Skeletal muscle tissue (tissue), 4 donors: ENCODE data around the gene KAT6B. TPM values are rescaled to one million over a fixed set of nuclear protein-coding genes. Genes with fewer than 3 reads are reported as not detected.
"Not testable (repeated sequence)": the region's sequence is repeated elsewhere in the genome, so short reads cannot be mapped to it uniquely, and the experiment has no call there.

Experiments used
- H3K27ac ChIP-seq: one replicate; pipeline ENCODE4 v1.7.0; 2013; ENCODE audit warnings: mild to moderate bottlenecking, low read depth, low read length, inconsistent platforms
- H3K27me3 ChIP-seq, 3 donors: one replicate each; pipeline ENCODE4 v1.7.0; 2013; ENCODE audit warnings: low read length in 3 of 3; ENCODE audit not compliant: control insufficient read depth in 3 of 3, insufficient read depth in 3 of 3
- H3K36me3 ChIP-seq, 3 donors: one replicate each; pipeline ENCODE4 v1.7.0; 2013; ENCODE audit warnings: low read length in 3 of 3; ENCODE audit not compliant: control insufficient read depth in 3 of 3, insufficient read depth in 3 of 3
- H3K4me1 ChIP-seq, 3 donors: one replicate each; pipeline ENCODE4 v1.7.0; 2013; ENCODE audit warnings: low read length in 3 of 3, mild to moderate bottlenecking in 3 of 3; ENCODE audit not compliant: control insufficient read depth in 3 of 3, insufficient read depth in 3 of 3
- H3K4me3 ChIP-seq, 3 donors: one replicate each; pipeline ENCODE4 v1.7.0; 2013; ENCODE audit warnings: low read length in 3 of 3
- H3K9ac ChIP-seq, 3 donors: one replicate each; pipeline ENCODE4 v1.7.0; 2013; ENCODE audit warnings: low read length in 3 of 3, mild to moderate bottlenecking in 3 of 3, moderate library complexity in 2 of 3, low read depth in 1 of 3
- H3K9me3 ChIP-seq, 3 donors: one replicate each; pipeline ENCODE4 v1.7.0; 2013; ENCODE audit warnings: low read length in 3 of 3; ENCODE audit not compliant: control insufficient read depth in 3 of 3
- total RNA-seq: library from RNA; depleted of rRNA; stranded (reverse); fragments of >200 nt; gene quantifications from one replicate; pipeline ENCODE4 v1.2.3, GENCODE V29; 2014
- donor health status: Osteomylitis.

Gene KAT6B
- total RNA-seq, 1 donor from 2014 or later: 49.6 TPM

GRCh38 chr10:74882427-74882826, 56.0 kb downstream of the KAT6B start:
- Histone ChIP-seq H3K4me3 (no peak overlapping the region), H3K4me1 (peaks cover 16 to 19% (median 19%) of the 10 kb centered on the region in 3 donors), H3K9me3 (no peaks in the 10 kb centered on the region), H3K36me3 (no peaks in the 10 kb centered on the region), H3K27ac (no peak overlapping the region), H3K27me3 (no peaks in the 10 kb centered on the region), H3K9ac (no peak overlapping the region)

GRCh38 chr10:74882831-74883230, 56.4 kb downstream of the KAT6B start:
- Histone ChIP-seq H3K27ac (no peak overlapping the region), H3K36me3 (no peaks in the 10 kb centered on the region), H3K27me3 (no peaks in the 10 kb centered on the region), H3K9me3 (no peaks in the 10 kb centered on the region), H3K4me3 (no peak overlapping the region), H3K4me1 (peaks cover 20 to 23% (median 21%) of the 10 kb centered on the region in 3 donors), H3K9ac (no peak overlapping the region)

GRCh38 chr10:74883428-74883827, 57.0 kb downstream of the KAT6B start:
- no peaks in the 10 kb centered on the region for H3K9me3 ChIP-seq
- no peaks in the 10 kb centered on the region for H3K27me3 ChIP-seq
- peaks cover 22 to 28% (median 22%) of the 10 kb centered on the region in 3 donors for H3K4me1 ChIP-seq
- no peak overlapping the region for H3K9ac ChIP-seq
- H3K4me3 ChIP-seq: no peak overlapping the region
- no peaks in the 10 kb centered on the region for H3K36me3 ChIP-seq
- H3K27ac ChIP-seq: no peak overlapping the region

GRCh38 chr10:74887614-74888284, 61.3 kb downstream of the KAT6B start:
- Histone ChIP-seq H3K4me3 (no peak overlapping the region), H3K27ac (no peak overlapping the region), H3K27me3 (no peaks in the 10 kb centered on the region), H3K4me1 (peaks cover 35 to 41% (median 39%) of the 10 kb centered on the region in 3 donors), H3K9me3 (no peaks in the 10 kb centered on the region), H3K36me3 (no peaks in the 10 kb centered on the region), H3K9ac (no peak overlapping the region)

GRCh38 chr10:74888962-74889661, 62.7 kb downstream of the KAT6B start:
- H3K27me3 ChIP-seq: no peaks in the 10 kb centered on the region
- H3K4me3 ChIP-seq: no peak overlapping the region
- no peaks in the 10 kb centered on the region for H3K9me3 ChIP-seq
- peaks cover 24 to 39% (median 37%) of the 10 kb centered on the region in 3 donors for H3K4me1 ChIP-seq
- H3K27ac ChIP-seq: no peak overlapping the region
- no peak overlapping the region for H3K9ac ChIP-seq
- H3K36me3 ChIP-seq: no peaks in the 10 kb centered on the region

GRCh38 chr10:74889662-74889998, 63.2 kb downstream of the KAT6B start:
- Histone ChIP-seq H3K27me3 (no peaks in the 10 kb centered on the region), H3K4me3 (no peak overlapping the region), H3K36me3 (no peaks in the 10 kb centered on the region), H3K9ac (no peak overlapping the region), H3K4me1 (peaks cover 24 to 39% (median 37%) of the 10 kb centered on the region in 3 donors), H3K27ac (no peak overlapping the region), H3K9me3 (no peaks in the 10 kb centered on the region)

- Histone ChIP-seq H3K27me3 (no peaks in the 10 kb centered on the region), H3K9me3 (no peaks in the 10 kb centered on the region), H3K4me3 (no peak overlapping the region), H3K27ac (no peak overlapping the region), H3K36me3 (no peaks in the 10 kb centered on the region), H3K9ac (no peak overlapping the region), H3K4me1 (peaks cover 22 to 39% (median 37%) of the 10 kb centered on the region in 3 donors)
Measured at GRCh38 chr10:74890460-74890859, 64.1 kb downstream of the KAT6B start.

- Histone ChIP-seq H3K27ac (no peak overlapping the region), H3K4me1 (peaks cover 22 to 36% (median 36%) of the 10 kb centered on the region in 3 donors)
Measured at GRCh38 chr10:74891053-74891452, 64.7 kb downstream of the KAT6B start.

GRCh38 chr10:74892839-74893238, 66.4 kb downstream of the KAT6B start:
- H3K9ac ChIP-seq: no peak overlapping the region
- no peak overlapping the region for H3K4me3 ChIP-seq
- H3K4me1 ChIP-seq: peaks cover 23 to 24% (median 24%) of the 10 kb centered on the region in 3 donors
- H3K27me3 ChIP-seq: no peaks in the 10 kb centered on the region
- no peaks in the 10 kb centered on the region for H3K9me3 ChIP-seq
- no peaks in the 10 kb centered on the region for H3K36me3 ChIP-seq
- H3K27ac ChIP-seq: no peak overlapping the region

More at GRCh38 chr10:74891053-74891452, 64.7 kb downstream of the KAT6B start:
- Histone ChIP-seq H3K36me3 (no peaks in the 10 kb centered on the region), H3K9me3 (no peaks in the 10 kb centered on the region), H3K27me3 (no peaks in the 10 kb centered on the region), H3K4me3 (no peak overlapping the region), H3K9ac (no peak overlapping the region)

GRCh38 chr10:74893329-74893728, 66.9 kb downstream of the KAT6B start:
- H3K27ac ChIP-seq, H3K27me3 ChIP-seq, H3K36me3 ChIP-seq, H3K9me3 ChIP-seq, H3K9ac ChIP-seq, H3K4me3 ChIP-seq: not testable (repeated sequence)
- peaks cover 23 to 28% (median 26%) of the 10 kb centered on the region in 3 donors for H3K4me1 ChIP-seq
